Measurements from ENCODE around the gene DOC2A. TPM values are rescaled to one million over a fixed set of nuclear protein-coding genes. Genes with fewer than 3 reads are reported as not detected.

Gene DOC2A
- total and polyA plus RNA-seq, 10 of the 15 experiments (the other 5 are each of a cell fraction or from before 2014, with no cell fraction given): 0.06 to 0.17 (median 0.12) TPM; not detected in 6

DNA sequence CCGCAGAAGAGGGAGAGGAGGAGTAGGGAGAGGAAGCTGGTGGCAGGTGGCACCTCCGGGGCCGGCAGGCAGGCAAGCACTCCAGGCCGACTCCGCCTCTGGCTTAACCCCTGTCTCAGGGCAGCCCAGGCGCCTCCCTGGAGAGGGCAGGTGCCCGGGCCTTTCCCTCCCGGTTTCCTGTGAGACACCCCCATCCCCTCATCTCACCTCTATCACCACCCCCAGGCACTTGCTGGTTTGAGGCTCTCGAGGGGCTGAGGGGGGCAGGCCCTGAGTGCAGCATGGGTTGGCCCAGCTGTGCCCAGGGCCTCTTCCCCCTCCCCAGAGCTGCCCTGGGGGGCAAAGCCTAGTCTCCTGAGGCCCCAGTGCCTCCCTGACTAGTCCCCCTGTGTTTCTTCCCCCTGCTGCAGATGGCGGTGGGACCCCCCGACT lies 6.0 kb downstream of the DOC2A start:
- Histone ChIP-seq H2AFZ (ENCODE audit: control insufficient read depth, low read depth, low read length) (no peak overlapping the region), H3K27me3 (replicated peaks in 1 of 2; ENCODE audit: control insufficient read depth in 2 of 2, insufficient read depth in 2 of 2, low read length in 1 of 2) (no peaks in the 10 kb centered on the region), H3K79me2 (ENCODE audit: control insufficient read depth, insufficient read depth, low read length) (no peaks in the 10 kb centered on the region), H3K4me3 (no peak overlapping the region), H3K9ac (ENCODE audit: control insufficient read depth, insufficient read depth, low read length) (no peak overlapping the region), H3K27ac (ENCODE audit: control insufficient read depth, insufficient read depth) (no peak overlapping the region), H3K36me3 (ENCODE audit: control insufficient read depth in 2 of 2, insufficient read depth in 2 of 2, low read length in 1 of 2) (peaks cover 0 to 3% of the 10 kb centered on the region in 2 experiments; a peak in 2 of 4 replicates), H3K4me2 (ENCODE audit: control insufficient read depth, insufficient read depth) (no peak overlapping the region), H3K4me1 (ENCODE audit: control insufficient read depth, insufficient read depth, low read length) (no peaks in the 10 kb centered on the region), H3K9me3 (replicated peaks; ENCODE audit: control insufficient read depth, insufficient read depth, low read length) (no peaks in the 10 kb centered on the region), H4K20me1 (ENCODE audit: control insufficient read depth, insufficient read depth) (no peaks in the 10 kb centered on the region)
- no peak for DNase-seq (ENCODE audit: low read depth, low spot score)
- in situ Hi-C loops (cut with MboI) (loop anchor here (25.0 kb wide), 1 partner anchor 893 kb away; no protein-coding TSS in a partner anchor), intact Hi-C loops (cut with micrococcal nuclease; ENCODE audit: unreplicated experiment) (no loop called here)
- ChIA-PET POLR2A (no interaction called here), CTCF (interaction anchor here (1.1 to 1.4 kb wide), 4 partner anchors 18 to 393 kb away, joined by 3 to 4 read pairs (median 3); partner anchors contain the start of gene C16orf92), SMC1A (ENCODE audit: uncharacterized antibody, unreplicated experiment) (no interaction called here), RAD21 (ENCODE audit: unreplicated experiment) (no interaction called here)
- TF ChIP-seq, protein P1, sequence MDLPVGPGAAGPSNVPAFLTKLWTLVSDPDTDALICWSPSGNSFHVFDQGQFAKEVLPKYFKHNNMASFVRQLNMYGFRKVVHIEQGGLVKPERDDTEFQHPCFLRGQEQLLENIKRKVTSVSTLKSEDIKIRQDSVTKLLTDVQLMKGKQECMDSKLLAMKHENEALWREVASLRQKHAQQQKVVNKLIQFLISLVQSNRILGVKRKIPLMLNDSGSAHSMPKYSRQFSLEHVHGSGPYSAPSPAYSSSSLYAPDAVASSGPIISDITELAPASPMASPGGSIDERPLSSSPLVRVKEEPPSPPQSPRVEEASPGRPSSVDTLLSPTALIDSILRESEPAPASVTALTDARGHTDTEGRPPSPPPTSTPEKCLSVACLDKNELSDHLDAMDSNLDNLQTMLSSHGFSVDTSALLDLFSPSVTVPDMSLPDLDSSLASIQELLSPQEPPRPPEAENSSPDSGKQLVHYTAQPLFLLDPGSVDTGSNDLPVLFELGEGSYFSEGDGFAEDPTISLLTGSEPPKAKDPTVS (IDR thresholded peaks at IDR 0.05; ENCODE audit: low read depth, low read length): no peak
- TF ChIP-seq GABPA (IDR thresholded peaks at IDR 0.05; ENCODE audit: low read depth) (no peak), SUZ12 (IDR thresholded peaks at IDR 0.05; ENCODE audit: unreplicated experiment) (no peak), PAX8 (IDR thresholded peaks at IDR 0.05) (no peak), SMAD5 (IDR thresholded peaks at IDR 0.05; ENCODE audit: low read depth) (no peak), POLR2A (IDR thresholded peaks at IDR 0.05; ENCODE audit: low read depth, low read length) (no peak; the same call in 1 of the 2 replicates), STAT3 (IDR thresholded peaks at IDR 0.05; ENCODE audit: low read depth, low read length) (no peak), ZNF384 (IDR thresholded peaks at IDR 0.05; ENCODE audit: borderline replicate concordance, low read depth, low read length) (no peak), MXI1 (IDR thresholded peaks at IDR 0.05; ENCODE audit: low read depth, low read length) (no peak), RAD21 (IDR thresholded peaks at IDR 0.05; ENCODE audit: insufficient read depth, low read depth, low read length) (no peak)
- 26% methylated on average over 10 of the region's 11 CpGs for WGBS (ENCODE audit: insufficient coverage, insufficient replicate concordance, low lambda C conversion rate, missing lambda C conversion rate)
- FAIRE-seq: no peak
- peak; percentile 56 for ATAC-seq
- no TSS peak for BruUV-seq (replicated peaks)

Measured in GM12878 (cell line).